Heart left ventricle (tissue), 16 donors: ENCODE measurements around the gene SLC16A8. TPM values are rescaled to one million over a fixed set of nuclear protein-coding genes. Genes with fewer than 3 reads are reported as not detected.
"Not testable (repeated sequence)": the region's sequence is repeated elsewhere in the genome, so short reads cannot be mapped to it uniquely, and the experiment has no call there.

ENCODE experiments used
- ATAC-seq, 4 donors: fragments of 200-7000 bp; cut with Tn5 transposase; one replicate each; pipeline ENCODE4 v1.9.1; 2020 to 2022; ENCODE audit warnings: moderate library complexity in 4 of 4, mild to moderate bottlenecking in 3 of 4, moderate number of reproducible peaks in 1 of 4
- DNase-seq, 5 donors: peaks; one replicate each; pipeline ENCODE4 v3.0.0-alpha.2; 2020
- H3K27ac ChIP-seq, 12 donors: fragments of 200-600 bp; sonication (generic) in 4 of 12; one replicate each; pipeline versions ENCODE4 v1.5.0 to v1.8.0; 2016 to 2022; ENCODE audit warnings: mild to moderate bottlenecking in 2 of 12
- H3K27me3 ChIP-seq, 9 donors: fragments of 200-600 bp; sonication (generic) in 2 of 9; one replicate each; pipeline versions ENCODE4 v1.5.1 to v1.8.0; 2016 to 2022; ENCODE audit warnings: mild to moderate bottlenecking in 3 of 9
- H3K36me3 ChIP-seq, 9 donors: fragments of 200-600 bp; sonication (generic) in 2 of 9; one replicate each; pipeline versions ENCODE4 v1.5.0 to v1.8.0; 2018 to 2022; ENCODE audit warnings: mild to moderate bottlenecking in 2 of 9
- H3K4me1 ChIP-seq, 12 donors: fragments of 200-600 bp; sonication (generic) in 4 of 12; one replicate each; pipeline versions ENCODE4 v1.5.0 to v1.8.0; 2016 to 2022; ENCODE audit warnings: mild to moderate bottlenecking in 3 of 12
- H3K4me3 ChIP-seq, 12 donors: fragments of 200-600 bp; sonication (generic) in 4 of 12; one replicate each; pipeline versions ENCODE4 v1.5.0 to v1.8.0; 2017 to 2022; ENCODE audit warnings: mild to moderate bottlenecking in 9 of 12, moderate library complexity in 4 of 12
- H3K9me3 ChIP-seq, 12 donors: fragments of 200-600 bp; sonication (generic) in 4 of 12; one replicate each; pipeline versions ENCODE4 v1.5.0 to v1.8.0; 2016 to 2022; ENCODE audit warnings: mild to moderate bottlenecking in 1 of 12
- POLR2A ChIP-seq, 2 donors: fragments of 450-650 bp; IDR thresholded peaks; one replicate each; pipeline ENCODE4 v1.6.1; 2017; ENCODE audit warnings: antibody characterized with exemption in 2 of 2, mild to moderate bottlenecking in 2 of 2, moderate library complexity in 2 of 2
- WGBS, 4 donors: extraction: QIAGEN DNeasy Blood & Tissue Kit in 2 of 4; methylation state at CpG; one replicate each; pipeline versions ENCODE4 v1.1.5 to v1.1.7; 2013 to 2018; 5-methylcytosine and 5-hydroxymethylcytosine counted together
- intact Hi-C, 10 donors: fragments of 100-400 bp; cut with DNase I; formaldehyde crosslinking; loops; one replicate each; pipeline versions ENCODE4 v1.11.1 to v1.14.2; 2022
- polyA plus RNA-seq, 2 donors: library from polyadenylated mRNA; stranded (reverse); fragments of 200-250 nt; gene quantifications; one replicate each; pipeline ENCODE4 v1.2.3, GENCODE V29; 2013
- total RNA-seq, 9 donors: library from RNA; depleted of rRNA in 2 of 9; stranded (reverse); fragments of >200 nt in 2 of 9; fragmentation: NEBNext Ultra II Directional in 3 of 9; extraction: Animal tissue kit (Norgen Biotek cat#: 25700) in 3 of 9; gene quantifications; one replicate each; pipeline versions ENCODE4 v1.1.0 to v1.2.4, GENCODE V29; 2016 to 2023
- TF ChIP-seq, protein P1 (sequence below), 12 donors: fragments of 200-600 bp; sonication (generic) in 4 of 12; IDR thresholded peaks; one replicate each; pipeline versions ENCODE4 v1.5.0 to v1.8.0; 2018 to 2022; ENCODE audit warnings: antibody characterized with exemption in 12 of 12, mild to moderate bottlenecking in 5 of 12
- donor health status: ischemic (EF 13 %, LVEDD 7.1; RV severe dilation, severe dysfunction).
- donor health status: healthy with polysubstance abuse.
- donor health status: DM: no; HTN: yes; CAD: no.
- donor health status: DM: no; HTN: no; CAD: no.
- donor health status: ischemic (EF 25% LVEDD 6.9; RV normal size, moderate dysfunction).
- donor health status: ischemic (EF 25% LVEDD 5.7; RV mildly dilated, moderate dysfunction).
- donor health status: healthy.
- donor health status: DM: yes; HTN: yes; CAD: no.
- donor health status: ischemic (EF 35%, LVEDD 5.7; RV mildly dilated, moderate dysfunction).
- donor health status: nonischemic (EF 11% LVEDD 7.7; RV severe dilation, severe dysfunction).
- donor health status: DM: yes; HTN: yes; CAD: no.
- donor health status: PGD.
- donor health status: ischemic (EF 29% LVEDD 5.4; RV normal size, mild dysfunction).
- donor health status: nonischemic (EF 23%, LVEDD 6.1; RV moderate dilation, normal function).

Gene SLC16A8
- total and polyA plus RNA-seq, 11 donors, result 0.34 TPM; not detected in 10

DNA sequence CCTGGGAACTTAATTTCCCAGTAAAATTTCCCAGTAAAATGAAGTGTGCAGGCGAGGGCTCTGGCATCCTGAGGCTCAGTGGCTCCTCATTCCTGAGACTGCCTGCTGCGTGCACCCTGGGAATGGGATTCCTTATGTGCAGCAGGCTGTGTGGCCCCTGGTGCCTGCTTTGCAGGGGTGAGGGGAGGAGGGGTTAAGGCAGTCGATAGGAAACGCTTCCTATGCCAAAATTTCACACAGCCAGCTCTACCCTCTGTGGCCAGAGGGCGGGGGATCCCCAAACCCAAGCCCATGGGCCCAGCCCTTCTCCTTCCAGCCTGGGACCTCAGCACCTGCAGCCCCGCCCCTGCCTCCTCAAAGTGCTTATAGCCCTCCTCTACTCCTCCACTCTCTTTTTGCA is 38.6 kb upstream of the SLC16A8 start:
- Histone ChIP-seq H3K27me3 (no peaks in the 10 kb centered on the region), H3K9me3 (no peaks in the 10 kb centered on the region), H3K4me3 (no peak overlapping the region), H3K36me3 (peaks cover 0 to 4% (median 0%) of the 10 kb centered on the region in 9 donors), H3K4me1 (no peaks in the 10 kb centered on the region), H3K27ac (no peak overlapping the region)
- WGBS, 4 donors, result 80 to 94% (median 92%) methylated on average over 4 to 6 of the region's 6 CpGs
- intact Hi-C loops, result no loop called here
- ATAC-seq (no peak), DNase-seq (peak in 1 of 5 donors; percentile 45)
- TF ChIP-seq POLR2A (IDR thresholded peaks at IDR 0.05), result no peak
- TF ChIP-seq, protein P1, sequence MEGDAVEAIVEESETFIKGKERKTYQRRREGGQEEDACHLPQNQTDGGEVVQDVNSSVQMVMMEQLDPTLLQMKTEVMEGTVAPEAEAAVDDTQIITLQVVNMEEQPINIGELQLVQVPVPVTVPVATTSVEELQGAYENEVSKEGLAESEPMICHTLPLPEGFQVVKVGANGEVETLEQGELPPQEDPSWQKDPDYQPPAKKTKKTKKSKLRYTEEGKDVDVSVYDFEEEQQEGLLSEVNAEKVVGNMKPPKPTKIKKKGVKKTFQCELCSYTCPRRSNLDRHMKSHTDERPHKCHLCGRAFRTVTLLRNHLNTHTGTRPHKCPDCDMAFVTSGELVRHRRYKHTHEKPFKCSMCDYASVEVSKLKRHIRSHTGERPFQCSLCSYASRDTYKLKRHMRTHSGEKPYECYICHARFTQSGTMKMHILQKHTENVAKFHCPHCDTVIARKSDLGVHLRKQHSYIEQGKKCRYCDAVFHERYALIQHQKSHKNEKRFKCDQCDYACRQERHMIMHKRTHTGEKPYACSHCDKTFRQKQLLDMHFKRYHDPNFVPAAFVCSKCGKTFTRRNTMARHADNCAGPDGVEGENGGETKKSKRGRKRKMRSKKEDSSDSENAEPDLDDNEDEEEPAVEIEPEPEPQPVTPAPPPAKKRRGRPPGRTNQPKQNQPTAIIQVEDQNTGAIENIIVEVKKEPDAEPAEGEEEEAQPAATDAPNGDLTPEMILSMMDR (IDR thresholded peaks at IDR 0.05), result no peak

DNA sequence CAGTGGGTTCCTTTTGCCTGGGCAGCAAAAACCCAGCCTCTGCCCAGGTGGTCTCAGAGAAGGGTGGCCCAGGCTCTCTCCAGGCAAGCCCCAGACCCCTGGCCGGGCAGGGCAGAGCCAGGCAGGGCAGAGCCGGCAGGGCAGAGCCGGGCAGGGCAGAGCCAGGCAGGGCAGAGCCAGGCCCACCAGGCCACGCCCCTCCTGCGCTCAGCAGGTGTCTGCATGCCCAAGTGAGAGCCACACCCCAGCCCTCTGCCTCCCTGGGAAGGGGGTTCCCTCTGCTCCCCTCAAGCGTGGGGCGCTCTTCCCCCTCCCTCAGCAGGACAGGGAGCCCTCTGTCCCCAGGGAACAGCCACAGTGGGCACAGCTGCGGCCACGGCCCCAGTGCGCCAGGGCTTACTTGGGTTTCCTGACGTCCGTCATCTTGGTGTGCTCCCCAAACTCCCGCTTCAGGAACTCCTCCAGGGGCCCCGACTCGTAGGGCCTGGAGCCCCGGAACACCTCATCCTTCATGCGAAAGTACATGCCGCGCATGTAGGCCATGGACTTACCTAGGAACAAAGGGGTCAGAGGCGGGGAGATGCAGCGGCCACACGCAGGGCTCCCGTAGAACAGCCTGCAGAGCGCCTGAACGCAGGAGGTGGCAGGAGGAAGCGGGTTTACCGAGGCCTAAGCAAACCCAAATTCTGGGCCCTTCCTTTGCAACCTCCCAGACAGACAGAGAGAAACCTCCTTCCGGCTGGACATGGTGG is 36.6 kb upstream of the SLC16A8 start:
- TF ChIP-seq, protein P1 (IDR thresholded peaks at IDR 0.05), result no peak
- TF ChIP-seq POLR2A (IDR thresholded peaks at IDR 0.05), result no peak
- no peaks in the 10 kb centered on the region for H3K27me3 ChIP-seq
- peaks cover 0 to 4% (median 0%) of the 10 kb centered on the region in 9 donors for H3K36me3 ChIP-seq
- ATAC-seq (no peak), DNase-seq (peak in 1 of 5 donors; percentile 43)
- H3K9me3 ChIP-seq, result no peaks in the 10 kb centered on the region
- 90 to 93% (median 92%) methylated on average over 22 to 28 of the region's 28 CpGs for WGBS, 4 donors
- H3K4me1 ChIP-seq, result no peaks in the 10 kb centered on the region
- H3K4me3 ChIP-seq, result no peak overlapping the region
- intact Hi-C loops, result no loop called here
- no peak overlapping the region for H3K27ac ChIP-seq

DNA sequence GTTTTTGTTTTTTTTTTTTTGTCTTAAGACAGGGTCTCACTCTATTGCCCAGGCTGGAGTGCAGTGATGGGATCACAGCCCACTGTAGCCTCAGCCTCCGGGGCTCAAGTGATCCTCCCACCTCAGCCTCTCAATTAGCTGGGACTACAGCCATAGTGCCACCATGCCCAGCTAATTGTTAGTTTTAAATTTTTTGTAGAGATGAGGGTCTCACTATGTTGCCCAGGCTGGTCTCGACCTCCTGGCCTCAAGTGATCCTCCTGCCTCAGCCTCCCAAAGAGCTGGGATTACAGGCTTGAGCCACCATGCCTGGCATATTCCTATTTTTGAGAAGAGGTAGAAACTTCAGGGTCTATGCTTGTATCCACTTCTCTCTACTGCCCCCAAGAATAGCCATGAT is 34.8 kb upstream of the SLC16A8 start:
- intact Hi-C loops, result loop anchor here in 7 of 10 donors (5.0 to 10.0 kb wide), 7 partner anchors 84 to 234 kb away; partner anchors contain the start of gene MAFF (in 4 of the 7)
- ATAC-seq, result not testable (repeated sequence)
- 96 to 100% (median 97%) methylated on average over 2 of the region's 2 CpGs for WGBS, 4 donors

DNA sequence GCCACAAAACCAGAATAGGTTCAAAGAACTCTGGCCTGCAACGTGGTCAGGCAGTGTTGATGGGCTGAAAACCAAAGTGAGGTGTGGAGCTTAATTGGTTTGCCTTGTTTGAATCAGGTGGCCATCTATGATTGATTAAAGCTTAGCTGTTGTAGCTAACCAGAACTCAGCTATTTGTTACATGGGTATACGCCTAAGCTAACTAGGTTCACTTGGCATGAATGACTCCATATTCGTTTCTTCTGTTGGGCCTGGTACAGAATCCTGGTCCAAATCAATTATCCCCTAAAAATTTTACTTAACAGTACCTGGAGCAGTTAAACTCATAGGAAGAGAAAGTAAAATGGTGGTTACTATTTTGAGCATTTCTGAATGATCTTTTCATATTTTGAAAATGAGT is 34.2 kb upstream of the SLC16A8 start:
- peaks cover 0 to 3% (median 0%) of the 10 kb centered on the region in 9 donors for H3K36me3 ChIP-seq
- no peak overlapping the region for H3K4me3 ChIP-seq
- H3K27ac ChIP-seq, result no peak overlapping the region
- H3K4me1 ChIP-seq, result peaks cover 0 to 11% (median 6%) of the 10 kb centered on the region in 12 donors
- ATAC-seq (no peak), DNase-seq (no peak)
- no peaks in the 10 kb centered on the region for H3K9me3 ChIP-seq
- H3K27me3 ChIP-seq, result no peaks in the 10 kb centered on the region
- 90 to 96% (median 93%) methylated on average over 3 of the region's 3 CpGs for WGBS, 4 donors
- intact Hi-C loops, result loop anchor here in 7 of 10 donors (5.0 to 10.0 kb wide), 7 partner anchors 84 to 234 kb away; partner anchors contain the start of gene MAFF (in 4 of the 7)
- TF ChIP-seq, protein P1 (IDR thresholded peaks at IDR 0.05), result no peak
- TF ChIP-seq POLR2A (IDR thresholded peaks at IDR 0.05), result no peak

More for the DNA sequence above, 34.8 kb upstream of the SLC16A8 start:
- H3K36me3 ChIP-seq, H3K27ac ChIP-seq, H3K9me3 ChIP-seq, DNase-seq, H3K4me3 ChIP-seq, H3K27me3 ChIP-seq: not testable (repeated sequence)
- H3K4me1 ChIP-seq, result peaks cover 0 to 11% (median 6%) of the 10 kb centered on the region in 12 donors

DNA sequence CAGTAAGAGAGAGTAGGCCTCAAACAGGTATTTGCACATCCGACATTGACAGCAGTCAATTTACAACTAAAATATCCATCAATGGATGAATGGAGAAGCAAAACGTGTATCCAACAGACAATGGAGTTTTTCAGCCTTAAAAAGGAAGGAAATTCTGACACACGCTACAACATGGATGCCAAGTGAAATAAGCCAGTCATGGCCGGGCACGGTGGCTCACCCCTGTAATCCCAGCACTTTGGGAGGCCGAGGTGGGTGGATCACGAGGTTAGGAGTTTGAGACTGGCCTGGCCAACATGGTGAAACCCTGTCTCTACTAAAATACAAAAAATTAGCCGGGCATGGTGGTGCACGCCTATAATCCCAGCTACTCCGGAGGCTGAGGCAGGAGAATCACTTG is 33.6 kb upstream of the SLC16A8 start:
- H3K27ac ChIP-seq, H3K36me3 ChIP-seq, H3K27me3 ChIP-seq, H3K9me3 ChIP-seq, H3K4me3 ChIP-seq, ATAC-seq, DNase-seq: not testable (repeated sequence)
- 86 to 93% (median 91%) methylated on average over 10 of the region's 10 CpGs for WGBS, 4 donors
- peaks cover 0 to 11% (median 6%) of the 10 kb centered on the region in 12 donors for H3K4me1 ChIP-seq
- intact Hi-C loops, result loop anchor here in 7 of 10 donors (5.0 to 10.0 kb wide), 7 partner anchors 85 to 235 kb away; partner anchors contain the start of gene MAFF (in 4 of the 7)
